Measurements from ENCODE around the gene IL18.

DNA sequence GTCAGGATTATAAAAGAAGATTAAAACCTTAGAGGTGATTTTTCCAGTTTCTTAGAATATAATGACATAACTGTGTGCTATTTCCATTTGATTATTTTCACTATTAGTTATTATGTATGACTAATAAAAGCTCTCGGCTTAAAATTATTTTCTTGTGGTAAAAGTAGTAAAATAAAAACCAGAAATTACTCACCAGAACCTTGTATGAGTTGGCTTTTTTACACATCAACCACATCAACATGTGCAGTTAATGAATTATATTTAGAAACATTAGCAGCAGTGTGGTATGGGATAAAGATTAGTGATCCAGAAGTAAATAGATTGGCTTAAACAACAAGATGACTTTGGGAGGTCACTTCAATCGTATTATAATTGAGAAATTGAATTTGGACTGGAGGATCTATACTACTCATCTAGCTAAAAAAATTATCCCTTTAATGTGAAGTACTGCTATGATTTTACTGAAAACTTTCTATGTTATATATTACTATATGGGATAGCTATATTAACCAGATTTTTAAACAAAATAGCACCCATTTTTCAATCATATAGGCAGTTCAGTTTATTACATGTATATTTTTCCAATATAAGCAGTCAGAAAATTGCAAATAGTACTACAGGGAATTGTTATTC, 8.6 kb upstream of the IL18 start:
- TF ChIP-seq, protein P1, sequence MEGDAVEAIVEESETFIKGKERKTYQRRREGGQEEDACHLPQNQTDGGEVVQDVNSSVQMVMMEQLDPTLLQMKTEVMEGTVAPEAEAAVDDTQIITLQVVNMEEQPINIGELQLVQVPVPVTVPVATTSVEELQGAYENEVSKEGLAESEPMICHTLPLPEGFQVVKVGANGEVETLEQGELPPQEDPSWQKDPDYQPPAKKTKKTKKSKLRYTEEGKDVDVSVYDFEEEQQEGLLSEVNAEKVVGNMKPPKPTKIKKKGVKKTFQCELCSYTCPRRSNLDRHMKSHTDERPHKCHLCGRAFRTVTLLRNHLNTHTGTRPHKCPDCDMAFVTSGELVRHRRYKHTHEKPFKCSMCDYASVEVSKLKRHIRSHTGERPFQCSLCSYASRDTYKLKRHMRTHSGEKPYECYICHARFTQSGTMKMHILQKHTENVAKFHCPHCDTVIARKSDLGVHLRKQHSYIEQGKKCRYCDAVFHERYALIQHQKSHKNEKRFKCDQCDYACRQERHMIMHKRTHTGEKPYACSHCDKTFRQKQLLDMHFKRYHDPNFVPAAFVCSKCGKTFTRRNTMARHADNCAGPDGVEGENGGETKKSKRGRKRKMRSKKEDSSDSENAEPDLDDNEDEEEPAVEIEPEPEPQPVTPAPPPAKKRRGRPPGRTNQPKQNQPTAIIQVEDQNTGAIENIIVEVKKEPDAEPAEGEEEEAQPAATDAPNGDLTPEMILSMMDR (IDR thresholded peaks at IDR 0.05), result no peak
- TF ChIP-seq POLR2A (IDR thresholded peaks at IDR 0.05), result no peak

Measured in breast epithelium (tissue), 3 donors.